ENCODE data around the gene EPN1. TPM values are rescaled to one million over a fixed set of nuclear protein-coding genes. Genes with fewer than 3 reads are reported as not detected.

EPN1 gene
- total and polyA plus RNA-seq, 12 donors, result 20.1 to 235 (median 141) TPM

- H3K27ac ChIP-seq, result peak overlapping the region in 1 of 5 donors; percentile 95
Observed at GRCh38 chr19:55652311-55653128, 22.5 kb upstream of the EPN1 start.

GRCh38 chr19:55653651-55654322 lies 21.2 kb upstream of the EPN1 start:
- TF ChIP-seq CTCF (IDR thresholded peaks at IDR 0.05), result peak; percentile 96 to 100 (median 100)
- peak; percentile 61 to 77 for TF ChIP-seq POLR2A (IDR thresholded peaks at IDR 0.05)
- peak overlapping the region; percentile 16 to 89 (median 68) for H3K4me3 ChIP-seq
- no peaks in the 10 kb centered on the region for H3K27me3 ChIP-seq
- peaks cover 32 to 42% of the 10 kb centered on the region in 2 donors for H3K4me1 ChIP-seq (replicated peaks in 1 of 2)
- H3K27ac ChIP-seq, result peak overlapping the region; percentile 73 to 99 (median 99)
- 0% methylated on average over 51 to 57 of the region's 57 CpGs for WGBS, 4 donors
- H3K9me3 ChIP-seq (replicated peaks in 1 of 3), result no peaks in the 10 kb centered on the region
- intact Hi-C loops (cut with DNase I), result no loop called here
- peak; percentile 97 to 99 (median 98) for DNase-seq
- peaks cover 0 to 8% of the 10 kb centered on the region in 2 donors for H3K36me3 ChIP-seq (replicated peaks in 1 of 2)

More at GRCh38 chr19:55652311-55653128, 22.5 kb upstream of the EPN1 start:
- intact Hi-C loops (cut with DNase I), result no loop called here
- Histone ChIP-seq H3K9me3 (replicated peaks in 1 of 3) (no peaks in the 10 kb centered on the region), H3K27me3 (no peaks in the 10 kb centered on the region), H3K36me3 (replicated peaks in 1 of 2) (peaks cover 0 to 8% of the 10 kb centered on the region in 2 donors), H3K4me1 (replicated peaks in 1 of 2) (peaks cover 32 to 34% of the 10 kb centered on the region in 2 donors), H3K4me3 (no peak overlapping the region)
- TF ChIP-seq POLR2A (IDR thresholded peaks at IDR 0.05) (no peak), CTCF (IDR thresholded peaks at IDR 0.05) (no peak)
- WGBS, 4 donors, result 77 to 81% (median 78%) methylated on average over 44 to 71 of the region's 71 CpGs
- DNase-seq, result peak in 4 of 7 donors; percentile 42 to 70 (median 64)

- WGBS, 4 donors, result 0 to 1% (median 1%) methylated on average over 32 to 52 of the region's 52 CpGs
Observed at GRCh38 chr19:55654323-55654867, 20.6 kb upstream of the EPN1 start.

More at GRCh38 chr19:55654323-55654867, 20.6 kb upstream of the EPN1 start:
- peak overlapping the region; percentile 16 to 89 (median 68) for H3K4me3 ChIP-seq
- peak overlapping the region; percentile 73 to 99 (median 99) for H3K27ac ChIP-seq
- no peaks in the 10 kb centered on the region for H3K27me3 ChIP-seq
- H3K4me1 ChIP-seq (replicated peaks in 1 of 2), result peaks cover 26 to 42% of the 10 kb centered on the region in 2 donors
- no peaks in the 10 kb centered on the region for H3K9me3 ChIP-seq (replicated peaks in 1 of 3)
- DNase-seq, result peak; percentile 100
- intact Hi-C loops (cut with DNase I), result no loop called here
- no peak for TF ChIP-seq CTCF (IDR thresholded peaks at IDR 0.05)
- TF ChIP-seq POLR2A (IDR thresholded peaks at IDR 0.05), result no peak
- H3K36me3 ChIP-seq (replicated peaks in 1 of 2), result peaks cover 0 to 12% of the 10 kb centered on the region in 2 donors
